COLO668 (cell line): ENCODE data around the gene OVCH2.

ENCODE experiments used
- DNase-seq: peaks from one replicate; lab custom pipeline; 2025; ENCODE audit not compliant: unreplicated experiment; lab: John Stamatoyannopoulos, UW

Gene OVCH2

GRCh38 chr11:7640816-7641215, 65.5 kb downstream of the OVCH2 start:
- DNase-seq: no peak

- DNase-seq: no peak
Measured at GRCh38 chr11:7639643-7640025, 66.6 kb downstream of the OVCH2 start.
